T-cell (primary cell): ENCODE results near the gene NEURL1B. TPM values are rescaled to one million over a fixed set of nuclear protein-coding genes. Genes with fewer than 3 reads are reported as not detected.

ENCODE experiments used
- ATAC-seq, 4 experiments: fragments of 200-7000 bp in 3 of 4; fragments of 150-1000 bp in 1 of 4; cut with Tn5 transposase; replicated peaks in 1 of 4; 1 replicate in 3 of 4; 2 replicates in 1 of 4; pipeline ENCODE4 v1.10.0; 2021; ENCODE audit warnings: moderate library complexity in 3 of 4, mild to moderate bottlenecking in 2 of 4, moderate number of reproducible peaks in 1 of 4
- CTCF ChIA-PET, 2 donors: fragments of 300-600 bp; sonication (Branson Sonifier 250); formaldehyde crosslinking; loops; one replicate each; lab custom pipeline; 2022; ENCODE audit warnings: antibody characterized with exemption in 2 of 2; lab: Charles Lee
- POLR2A ChIA-PET, 2 donors: fragments of 300-600 bp; sonication (Branson Sonifier 250); formaldehyde crosslinking; loops; one replicate each; lab custom pipeline; 2022; ENCODE audit warnings: antibody characterized with exemption in 2 of 2; lab: Charles Lee
- DNase-seq, 35 experiments: peaks; one replicate each; pipeline versions ENCODE4 v3.0.0 to v3.0.0-alpha.2; 2013 to 2023
- H3K27ac ChIP-seq: one replicate; pipeline ENCODE4 v1.5.1; 2013; ENCODE audit warnings: low read length
- H3K27me3 ChIP-seq, 2 experiments: replicated peaks in 1 of 2; 1 replicate in 1 of 2; 2 replicates in 1 of 2; pipeline versions ENCODE4 v1.6.1 to v1.7.0; 2013; ENCODE audit warnings: low read length in 1 of 2, mixed read lengths in 1 of 2; ENCODE audit not compliant: control insufficient read depth in 2 of 2, insufficient read depth in 2 of 2; ENCODE audit errors: extremely low read depth in 1 of 2
- H3K36me3 ChIP-seq, 2 donors: 1 replicate in 1 of 2; 2 replicates in 1 of 2; pipeline versions ENCODE4 v1.6.1 to v1.7.0; 2013; ENCODE audit warnings: low read length in 1 of 2; ENCODE audit not compliant: control insufficient read depth in 2 of 2, insufficient read depth in 1 of 2; ENCODE audit errors: extremely low read depth in 1 of 2
- H3K4me1 ChIP-seq, 2 experiments: 1 replicate in 1 of 2; 2 replicates in 1 of 2; pipeline versions ENCODE4 v1.6.1 to v1.7.0; 2013; ENCODE audit warnings: low read length in 2 of 2, mixed read lengths in 1 of 2; ENCODE audit not compliant: insufficient read depth in 2 of 2, control insufficient read depth in 1 of 2; ENCODE audit errors: extremely low read depth in 1 of 2
- H3K4me3 ChIP-seq, 2 donors: 1 replicate in 1 of 2; 2 replicates in 1 of 2; pipeline versions ENCODE4 v1.5.1 to v1.7.0; 2013; ENCODE audit warnings: mild to moderate bottlenecking in 2 of 2, low read length in 1 of 2, moderate library complexity in 1 of 2; ENCODE audit not compliant: control insufficient read depth in 1 of 2; ENCODE audit errors: extremely low read depth in 1 of 2
- H3K9me3 ChIP-seq: 2 replicates; pipeline ENCODE4 v1.7.0; 2013
- H3K27ac Mint-ChIP-seq, 2 donors: one replicate each; pipeline ENCODE4 v1.8.0; 2020 to 2021; ENCODE audit warnings: mild to moderate bottlenecking in 2 of 2, mixed read lengths in 2 of 2
- H3K27me3 Mint-ChIP-seq, 2 donors: one replicate each; pipeline ENCODE4 v1.8.0; 2021 to 2022; ENCODE audit warnings: mixed read lengths in 2 of 2
- H3K36me3 Mint-ChIP-seq: one replicate; pipeline ENCODE4 v1.8.0; 2021; ENCODE audit warnings: mixed read lengths
- H3K4me1 Mint-ChIP-seq, 3 donors: one replicate each; pipeline ENCODE4 v1.8.0; 2020 to 2022; ENCODE audit warnings: mixed read lengths in 3 of 3, mild to moderate bottlenecking in 1 of 3
- H3K4me3 Mint-ChIP-seq, 3 donors: one replicate each; pipeline ENCODE4 v1.8.0; 2020 to 2022; ENCODE audit warnings: mild to moderate bottlenecking in 3 of 3, mixed read lengths in 3 of 3, moderate library complexity in 3 of 3
- H3K9me3 Mint-ChIP-seq, 3 donors: one replicate each; pipeline ENCODE4 v1.8.0; 2020 to 2022; ENCODE audit warnings: mixed read lengths in 3 of 3
- WGBS: methylation state at CpG from one replicate; pipeline ENCODE4 v1.1.5; 2013; ENCODE audit warnings: missing lambda C conversion rate; ENCODE audit not compliant: insufficient coverage; 5-methylcytosine and 5-hydroxymethylcytosine counted together
- total RNA-seq, 35 experiments: library from RNA in 6 of 35; stranded (reverse) in 6 of 35; fragments of 120-200 nt in 1 of 35; gene quantifications; one replicate each; pipeline versions ENCODE4 v1.2.1 to v1.2.4 and lab custom pipeline; 2013 to 2026

NEURL1B gene
- total RNA-seq, 5 donors from 2014 or later (not counting 1 experiment from before 2014, with no cell fraction given), result 0.07 to 0.64 (median 0.20) TPM

- no peak overlapping the region for H3K27ac Mint-ChIP-seq
- no peaks in the 10 kb centered on the region for H3K9me3 Mint-ChIP-seq
- no peaks in the 10 kb centered on the region for H3K36me3 Mint-ChIP-seq
- H3K9me3 ChIP-seq, result no peaks in the 10 kb centered on the region
- no peaks in the 10 kb centered on the region for H3K27me3 Mint-ChIP-seq
- DNase-seq, result no peak
- H3K27me3 ChIP-seq, result peaks cover 0 to 7% of the 10 kb centered on the region in 2 experiments
- H3K27ac ChIP-seq, result no peak overlapping the region
- no peaks in the 10 kb centered on the region for H3K4me1 Mint-ChIP-seq
- H3K4me3 ChIP-seq, result no peak overlapping the region
- H3K4me1 ChIP-seq, result no peaks in the 10 kb centered on the region
- no peak overlapping the region for H3K4me3 Mint-ChIP-seq
- CTCF ChIA-PET, result interaction anchor here in 1 of 2 donors (0.6 kb wide), 1 partner anchor 9 kb away, joined by 3 read pairs; no protein-coding TSS in a partner anchor
- WGBS, result 92% methylated on average over 9 of the region's 9 CpGs
- no peaks in the 10 kb centered on the region for H3K36me3 ChIP-seq
- no peak for ATAC-seq
- POLR2A ChIA-PET, result no interaction called here
Observed at GRCh38 chr5:172594867-172595466, 46.1 kb upstream of the NEURL1B start.

GRCh38 chr5:172595596-172596455, 45.2 kb upstream of the NEURL1B start:
- Mint-ChIP-seq H3K27me3 (no peaks in the 10 kb centered on the region), H3K9me3 (no peaks in the 10 kb centered on the region), H3K36me3 (no peaks in the 10 kb centered on the region), H3K4me1 (no peaks in the 10 kb centered on the region), H3K4me3 (no peak overlapping the region), H3K27ac (no peak overlapping the region)
- DNase-seq (no peak), ATAC-seq (no peak)
- H3K27ac ChIP-seq, result no peak overlapping the region
- 83% methylated on average over 8 of the region's 14 CpGs for WGBS
- H3K36me3 ChIP-seq, result no peaks in the 10 kb centered on the region
- no peak overlapping the region for H3K4me3 ChIP-seq
- ChIA-PET POLR2A (no interaction called here), CTCF (no interaction called here)
- no peaks in the 10 kb centered on the region for H3K4me1 ChIP-seq
- peaks cover 0 to 10% of the 10 kb centered on the region in 2 experiments for H3K27me3 ChIP-seq
- H3K9me3 ChIP-seq, result no peaks in the 10 kb centered on the region

- no peak overlapping the region for H3K27ac Mint-ChIP-seq
- Histone ChIP-seq H3K4me3 (no peak overlapping the region), H3K27ac (no peak overlapping the region), H3K4me1 (no peaks in the 10 kb centered on the region), H3K27me3 (peaks cover 0 to 11% of the 10 kb centered on the region in 2 experiments), H3K9me3 (no peaks in the 10 kb centered on the region), H3K36me3 (no peaks in the 10 kb centered on the region)
- H3K4me1 Mint-ChIP-seq, result no peaks in the 10 kb centered on the region
- no peaks in the 10 kb centered on the region for H3K9me3 Mint-ChIP-seq
- no peak for DNase-seq
- H3K36me3 Mint-ChIP-seq, result no peaks in the 10 kb centered on the region
- no peak overlapping the region for H3K4me3 Mint-ChIP-seq
- POLR2A ChIA-PET, result no interaction called here
- CTCF ChIA-PET, result no interaction called here
- ATAC-seq, result no peak
- WGBS, result 86% methylated on average over 5 of the region's 7 CpGs
- no peaks in the 10 kb centered on the region for H3K27me3 Mint-ChIP-seq
Observed at GRCh38 chr5:172596638-172597231, 44.3 kb upstream of the NEURL1B start.

GRCh38 chr5:172597755-172598155, 43.3 kb upstream of the NEURL1B start:
- Histone ChIP-seq H3K4me3 (no peak overlapping the region), H3K36me3 (no peaks in the 10 kb centered on the region), H3K27me3 (peaks cover 0 to 17% of the 10 kb centered on the region in 2 experiments), H3K4me1 (no peaks in the 10 kb centered on the region), H3K27ac (no peak overlapping the region), H3K9me3 (no peaks in the 10 kb centered on the region)
- Mint-ChIP-seq H3K36me3 (no peaks in the 10 kb centered on the region), H3K27ac (no peak overlapping the region), H3K4me3 (no peak overlapping the region), H3K9me3 (no peaks in the 10 kb centered on the region), H3K4me1 (no peaks in the 10 kb centered on the region), H3K27me3 (no peaks in the 10 kb centered on the region)
- DNase-seq (no peak), ATAC-seq (no peak)
- ChIA-PET POLR2A (no interaction called here), CTCF (no interaction called here)
- WGBS, result 91% methylated on average over 5 of the region's 14 CpGs

GRCh38 chr5:172598251-172599203, 42.5 kb upstream of the NEURL1B start:
- no peaks in the 10 kb centered on the region for H3K4me1 Mint-ChIP-seq
- H3K36me3 ChIP-seq, result no peaks in the 10 kb centered on the region
- WGBS, result 84% methylated on average over 6 of the region's 18 CpGs
- POLR2A ChIA-PET, result interaction anchor here in 1 of 2 donors (0.6 kb wide), 1 partner anchor 77 kb away, joined by 4 read pairs; no protein-coding TSS in a partner anchor
- no peak overlapping the region for H3K4me3 Mint-ChIP-seq
- H3K9me3 Mint-ChIP-seq, result no peaks in the 10 kb centered on the region
- no peak overlapping the region for H3K4me3 ChIP-seq
- H3K27me3 Mint-ChIP-seq, result peaks cover 5% of the 10 kb centered on the region in 2 donors
- CTCF ChIA-PET, result no interaction called here
- H3K9me3 ChIP-seq, result no peaks in the 10 kb centered on the region
- ATAC-seq, result no peak
- H3K36me3 Mint-ChIP-seq, result no peaks in the 10 kb centered on the region
- no peak for DNase-seq
- no peak overlapping the region for H3K27ac ChIP-seq
- H3K27me3 ChIP-seq, result peaks cover 0 to 21% of the 10 kb centered on the region in 2 experiments
- no peaks in the 10 kb centered on the region for H3K4me1 ChIP-seq
- H3K27ac Mint-ChIP-seq, result no peak overlapping the region

GRCh38 chr5:172599204-172599567, 41.9 kb upstream of the NEURL1B start:
- no peak overlapping the region for H3K27ac Mint-ChIP-seq
- no peaks in the 10 kb centered on the region for H3K36me3 Mint-ChIP-seq
- Histone ChIP-seq H3K9me3 (no peaks in the 10 kb centered on the region), H3K36me3 (no peaks in the 10 kb centered on the region), H3K27ac (no peak overlapping the region), H3K27me3 (peaks cover 0 to 26% of the 10 kb centered on the region in 2 experiments), H3K4me1 (no peaks in the 10 kb centered on the region), H3K4me3 (no peak overlapping the region)
- peaks cover 5 to 6% of the 10 kb centered on the region in 2 donors for H3K27me3 Mint-ChIP-seq
- DNase-seq, result no peak
- ChIA-PET CTCF (no interaction called here), POLR2A (no interaction called here)
- WGBS, result no CpG with 5 or more reads among the region's 3 CpGs
- no peaks in the 10 kb centered on the region for H3K4me1 Mint-ChIP-seq
- no peak for ATAC-seq
- no peak overlapping the region for H3K4me3 Mint-ChIP-seq
- H3K9me3 Mint-ChIP-seq, result no peaks in the 10 kb centered on the region
